Left renal cortex interstitium (tissue), 4 donors: ENCODE data around the gene RWDD3. TPM values are rescaled to one million over a fixed set of nuclear protein-coding genes. Genes with fewer than 3 reads are reported as not detected.
A peak's percentile ranks its signal among the peaks of the same experiment; 100 is the strongest.

Experiments
- DNase-seq, 4 donors: peaks; one replicate each; pipeline ENCODE4 v3.0.0-alpha.2; 2013; ENCODE audit warnings: low read depth in 4 of 4, low spot score in 2 of 4, missing footprints in 1 of 4
- polyA plus RNA-seq, 4 donors: library from polyadenylated mRNA; unstranded; fragments of 120-200 nt; gene quantifications; one replicate each; pipeline ENCODE4 v1.2.1, GENCODE V29; 2013; ENCODE audit not compliant: insufficient read length in 4 of 4

Gene RWDD3, protein sequence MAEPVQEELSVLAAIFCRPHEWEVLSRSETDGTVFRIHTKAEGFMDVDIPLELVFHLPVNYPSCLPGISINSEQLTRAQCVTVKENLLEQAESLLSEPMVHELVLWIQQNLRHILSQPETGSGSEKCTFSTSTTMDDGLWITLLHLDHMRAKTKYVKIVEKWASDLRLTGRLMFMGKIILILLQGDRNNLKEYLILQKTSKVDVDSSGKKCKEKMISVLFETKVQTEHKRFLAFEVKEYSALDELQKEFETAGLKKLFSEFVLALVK
- 10 to 100 TPM; 44.4 to 53.1 (median 49.9) TPM for polyA plus RNA-seq

DNA sequence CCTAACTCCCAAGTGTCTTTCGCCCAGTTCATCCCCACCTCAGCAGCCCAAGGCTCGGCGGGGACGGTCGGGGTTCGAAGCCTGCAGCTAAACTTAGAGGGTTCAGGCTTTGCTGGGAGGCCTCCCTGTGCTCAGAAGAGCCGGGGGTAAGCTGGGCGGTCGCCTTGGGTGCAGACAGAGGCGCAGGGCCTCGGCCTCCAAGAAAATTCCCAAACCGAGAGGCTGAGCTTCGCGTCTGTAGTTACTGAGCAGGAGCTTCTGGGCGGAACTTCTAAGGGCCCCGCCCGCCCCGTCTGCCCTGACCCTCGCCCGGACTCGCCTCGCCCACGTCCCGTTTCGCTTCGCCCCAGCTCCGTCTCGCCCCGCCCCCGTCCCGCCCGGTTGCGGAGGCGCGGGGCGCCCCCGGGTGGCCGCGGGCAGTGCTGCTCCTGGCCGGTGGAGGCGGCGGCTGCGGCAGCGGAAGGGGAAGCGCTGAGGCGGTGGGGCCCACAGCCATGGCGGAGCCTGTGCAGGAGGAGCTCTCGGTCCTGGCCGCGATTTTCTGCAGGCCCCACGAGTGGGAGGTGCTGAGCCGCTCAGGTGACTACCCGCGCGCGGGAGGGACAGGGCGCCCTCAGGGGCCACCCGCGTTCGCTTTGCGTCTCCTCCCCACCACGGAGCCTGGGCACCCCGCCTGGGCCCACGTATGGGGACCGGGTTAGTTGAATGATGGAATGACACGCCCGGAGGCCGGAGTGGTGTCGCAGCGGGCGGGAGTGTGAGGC, at the start of gene RWDD3:
Gene RWDD3 (plus strand): TSS at position 474 of the 764 bp plus-strand sequence. CDS start 21 bp downstream, at position 495.
- peak; percentile 81 to 87 (median 82) for DNase-seq

DNA sequence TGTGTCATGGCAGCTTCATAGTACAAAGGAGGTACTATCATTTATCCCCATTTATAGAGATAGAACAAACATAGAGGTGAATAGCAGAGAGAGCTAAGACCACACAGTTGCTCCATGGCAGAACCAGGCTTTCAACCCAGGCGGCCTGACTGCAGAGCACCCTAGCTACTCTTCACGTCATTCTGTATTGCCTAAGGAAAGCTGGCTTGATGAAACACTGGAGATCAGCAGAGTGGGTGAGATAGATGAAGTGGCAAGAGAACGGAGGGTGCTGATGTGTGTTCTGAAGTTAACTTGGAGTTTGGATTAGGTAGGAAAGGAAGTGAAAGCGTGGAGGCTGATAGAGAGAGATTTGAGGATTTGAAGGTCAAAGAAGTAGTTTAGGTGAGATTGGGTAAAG, 47.9 kb upstream of the RWDD3 start:
- no peak for DNase-seq

DNA sequence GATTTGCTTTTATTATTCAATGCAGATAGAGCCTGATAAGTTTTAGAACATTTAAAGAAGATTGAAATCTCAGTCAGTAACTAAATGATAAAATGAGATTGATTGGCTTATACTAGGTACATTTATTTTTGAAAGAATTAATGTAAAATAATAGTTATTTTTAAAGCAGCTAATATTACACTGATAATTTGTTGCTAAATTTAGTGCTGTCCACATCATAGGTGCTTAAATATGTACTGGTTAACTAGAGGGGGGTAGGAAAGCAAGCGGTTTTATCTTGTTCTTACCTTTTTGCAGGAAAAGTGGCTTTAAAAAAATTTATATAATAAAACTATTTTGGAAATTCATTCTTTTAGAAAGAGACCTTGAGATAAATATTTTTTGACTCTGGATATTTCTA, 40.4 kb upstream of the RWDD3 start:
- DNase-seq = no peak

DNA sequence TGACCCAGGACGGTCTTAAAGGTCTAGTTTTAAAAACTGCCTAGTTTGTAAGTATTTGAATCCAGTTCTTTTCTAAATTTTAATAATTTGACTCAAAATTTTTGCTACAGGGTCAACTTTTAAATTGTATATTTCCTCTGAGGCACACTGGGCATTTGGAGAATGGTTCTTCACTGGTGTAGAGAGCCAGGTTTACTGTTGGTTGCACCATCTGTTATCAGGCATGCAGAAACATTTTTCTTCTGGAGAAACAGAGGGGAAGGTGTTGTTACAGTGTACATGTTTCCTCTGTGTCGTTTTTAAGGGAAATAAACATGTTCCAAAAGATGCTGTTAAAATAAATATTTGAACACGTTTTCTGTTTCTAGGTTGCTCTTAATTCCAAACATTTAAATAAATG, 39.0 kb upstream of the RWDD3 start:
- no peak for DNase-seq

DNA sequence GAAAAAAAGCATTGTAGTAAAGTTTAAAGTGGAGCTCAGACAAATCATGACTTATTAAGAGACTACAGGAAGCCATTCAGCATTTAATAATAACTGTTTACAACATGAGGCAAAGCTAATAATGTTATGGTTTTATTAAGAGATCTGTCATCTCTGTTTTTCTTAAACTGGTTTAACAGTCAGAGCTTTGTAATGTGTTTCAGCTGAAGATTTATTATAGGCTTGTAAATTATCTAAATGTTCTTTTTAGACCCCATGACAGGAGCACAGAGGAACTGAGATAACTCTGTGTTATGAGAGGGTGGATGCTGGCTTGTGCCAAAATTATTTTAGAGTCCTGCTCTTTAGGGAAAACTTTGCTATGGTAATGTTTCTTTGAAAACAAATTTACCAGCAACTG, 38.0 kb upstream of the RWDD3 start:
- no peak for DNase-seq

DNA sequence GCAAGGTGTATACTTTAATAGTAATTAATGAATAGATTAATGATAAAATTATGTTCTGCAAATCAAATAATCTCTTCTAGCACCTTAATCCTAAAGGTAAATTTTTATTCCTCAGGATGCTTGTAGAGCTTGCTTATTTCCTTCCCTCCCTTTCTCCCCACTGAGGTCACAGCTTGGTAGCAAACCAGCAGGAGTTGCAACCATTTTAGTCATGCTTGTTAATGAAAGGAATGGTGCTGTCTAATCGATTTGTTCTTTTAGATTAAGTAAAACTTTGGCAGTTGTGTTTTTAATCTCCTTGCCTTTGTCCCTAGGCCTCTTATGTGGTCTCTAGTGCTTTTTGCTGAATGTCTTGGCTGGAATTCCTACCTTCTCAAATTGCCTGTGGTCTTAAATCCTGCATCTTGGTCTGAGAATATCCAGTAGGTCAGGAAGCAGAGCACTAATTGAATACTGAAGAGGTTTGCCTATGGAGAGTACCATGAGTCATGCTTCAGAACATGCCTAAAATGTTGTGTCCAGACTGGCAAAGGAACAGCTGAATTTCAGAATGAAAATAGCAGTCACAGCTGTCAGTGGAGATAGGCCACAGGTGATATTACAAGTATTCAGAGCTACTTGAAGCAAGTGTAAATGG, 36.3 kb upstream of the RWDD3 start:
- DNase-seq = no peak

DNA sequence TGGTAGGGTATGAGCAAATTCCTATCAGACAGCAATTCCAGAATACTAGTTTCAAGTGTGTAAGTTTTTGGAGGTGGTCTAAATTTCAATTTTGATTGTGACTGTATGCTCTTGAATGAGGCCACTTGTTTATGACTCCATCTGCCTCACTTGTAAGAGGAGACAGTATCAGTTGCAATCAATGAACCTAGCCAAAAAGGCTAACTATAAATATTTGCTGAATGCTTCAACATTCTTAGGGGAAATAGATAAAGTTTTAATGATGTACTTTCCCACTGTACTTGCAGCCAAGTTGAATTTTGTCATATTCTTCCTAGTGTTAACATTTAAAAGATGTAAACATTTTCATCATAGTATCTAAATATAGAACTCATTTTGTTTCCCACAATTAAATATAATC, 32.1 kb upstream of the RWDD3 start:
- DNase-seq = no peak

DNA sequence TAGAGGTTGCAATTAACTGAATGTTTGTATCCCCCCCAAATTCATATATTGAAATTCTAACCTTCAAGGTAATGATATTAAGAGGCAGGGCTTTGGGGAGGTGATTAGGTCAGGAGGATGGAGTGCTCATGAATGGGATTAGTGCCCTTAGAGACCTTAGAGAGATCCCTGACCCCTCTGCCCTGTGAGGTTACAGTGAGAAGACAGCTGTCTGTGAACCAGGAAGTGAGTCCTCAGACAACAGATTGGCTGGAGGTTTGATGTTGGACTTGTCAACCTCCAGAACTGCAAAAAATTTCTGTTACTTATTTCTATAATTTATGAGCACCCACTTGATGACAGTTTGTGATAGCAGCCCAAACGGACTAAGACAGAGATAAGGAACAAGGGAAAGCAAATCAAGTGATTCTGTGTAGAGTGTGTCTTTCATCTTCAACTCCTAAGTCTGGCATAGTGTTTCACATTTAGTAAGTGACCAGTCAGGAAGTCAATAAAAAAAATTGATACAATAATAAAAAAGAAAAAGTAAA, 30.0 kb upstream of the RWDD3 start:
- DNase-seq = no peak

DNA sequence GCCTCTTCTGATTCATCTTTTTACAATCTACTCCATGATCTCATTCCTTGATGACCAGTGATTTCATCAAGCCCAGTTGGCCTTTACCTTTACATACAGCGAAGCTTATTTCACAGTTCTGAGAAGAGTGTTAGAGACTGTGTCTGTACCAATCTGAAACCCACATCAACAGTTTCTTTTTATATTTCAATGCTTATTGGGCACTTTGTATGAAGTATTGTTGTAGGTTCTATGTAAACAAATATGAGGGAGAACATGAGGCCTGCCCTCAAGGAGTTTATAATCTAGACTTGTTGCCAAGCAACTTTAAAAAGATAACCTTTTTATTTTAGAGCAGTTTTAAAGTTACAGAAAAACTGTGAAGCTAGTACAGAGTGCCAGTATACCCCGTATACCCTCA, 27.5 kb upstream of the RWDD3 start:
- DNase-seq = no peak

DNA sequence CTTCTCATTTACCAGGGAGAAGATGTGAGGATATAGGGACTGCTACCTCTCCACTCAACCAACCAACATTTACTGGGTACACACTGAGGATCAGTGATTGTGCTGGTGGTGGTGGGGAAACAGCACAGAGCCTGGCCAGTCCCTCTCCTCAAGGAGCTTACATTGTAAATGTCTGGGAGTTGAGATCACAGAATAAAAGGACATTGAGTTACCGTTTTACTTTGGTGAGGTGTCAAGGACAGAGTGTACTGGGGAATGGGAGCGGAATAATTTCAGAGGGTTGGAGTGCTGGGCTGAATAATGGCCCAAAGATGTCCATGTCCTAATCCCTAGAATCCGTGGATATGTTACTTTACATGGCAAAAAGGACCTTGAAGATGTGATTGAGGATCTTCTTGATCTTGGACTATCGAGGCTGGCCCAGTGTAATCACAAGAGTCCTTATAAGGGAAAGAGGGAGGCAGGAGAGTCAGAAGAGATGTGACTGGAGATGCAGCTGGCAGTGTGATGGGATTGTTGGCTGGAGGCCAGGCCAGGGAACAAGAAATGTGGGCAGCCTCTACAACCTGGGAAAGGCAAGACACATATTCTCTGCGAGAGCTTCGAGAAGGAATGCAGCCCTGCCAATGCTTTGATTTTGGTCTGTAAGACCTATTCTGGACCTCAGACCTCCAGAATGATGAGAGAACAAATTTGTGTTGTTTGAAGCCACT, 26.6 kb upstream of the RWDD3 start:
- no peak for DNase-seq

DNA sequence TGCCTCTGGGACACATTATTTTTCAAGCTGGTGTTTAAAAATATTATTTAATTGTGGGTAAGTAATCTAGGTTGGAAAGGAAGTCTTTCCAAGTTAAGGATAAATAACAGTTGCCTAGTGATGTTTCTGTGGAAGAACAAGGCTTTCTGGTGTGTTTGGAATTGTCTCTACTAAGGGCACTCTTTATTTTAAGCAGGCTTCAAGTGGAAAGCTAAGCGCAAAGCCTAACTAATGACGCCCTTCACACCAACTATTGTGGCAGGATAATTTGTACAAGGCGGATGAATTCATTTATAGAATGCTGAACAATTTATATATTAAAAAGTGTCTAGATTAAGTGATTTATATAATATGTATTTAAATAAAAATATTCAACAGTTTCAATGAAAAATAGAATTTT, 25.1 kb upstream of the RWDD3 start:
- DNase-seq = no peak

DNA sequence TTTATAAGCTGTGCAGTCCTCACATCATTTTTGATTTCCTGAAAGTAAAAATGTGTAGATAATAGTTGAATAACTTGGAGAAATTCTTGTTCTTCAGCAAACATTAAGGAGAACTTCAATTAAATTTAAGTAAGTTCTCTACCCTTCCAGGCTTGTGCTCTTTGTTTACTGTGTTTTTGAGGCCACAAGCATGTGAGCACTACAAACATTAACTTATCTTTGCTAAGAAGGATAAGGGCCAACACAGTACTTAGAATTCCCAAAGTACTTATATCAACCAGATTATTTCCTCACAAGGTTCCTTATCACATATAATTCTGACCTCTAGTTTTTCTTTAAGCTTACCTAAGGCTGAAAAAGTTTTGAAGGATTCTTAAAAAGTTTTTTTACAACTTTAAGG, 24.7 kb upstream of the RWDD3 start:
- no peak for DNase-seq

DNA sequence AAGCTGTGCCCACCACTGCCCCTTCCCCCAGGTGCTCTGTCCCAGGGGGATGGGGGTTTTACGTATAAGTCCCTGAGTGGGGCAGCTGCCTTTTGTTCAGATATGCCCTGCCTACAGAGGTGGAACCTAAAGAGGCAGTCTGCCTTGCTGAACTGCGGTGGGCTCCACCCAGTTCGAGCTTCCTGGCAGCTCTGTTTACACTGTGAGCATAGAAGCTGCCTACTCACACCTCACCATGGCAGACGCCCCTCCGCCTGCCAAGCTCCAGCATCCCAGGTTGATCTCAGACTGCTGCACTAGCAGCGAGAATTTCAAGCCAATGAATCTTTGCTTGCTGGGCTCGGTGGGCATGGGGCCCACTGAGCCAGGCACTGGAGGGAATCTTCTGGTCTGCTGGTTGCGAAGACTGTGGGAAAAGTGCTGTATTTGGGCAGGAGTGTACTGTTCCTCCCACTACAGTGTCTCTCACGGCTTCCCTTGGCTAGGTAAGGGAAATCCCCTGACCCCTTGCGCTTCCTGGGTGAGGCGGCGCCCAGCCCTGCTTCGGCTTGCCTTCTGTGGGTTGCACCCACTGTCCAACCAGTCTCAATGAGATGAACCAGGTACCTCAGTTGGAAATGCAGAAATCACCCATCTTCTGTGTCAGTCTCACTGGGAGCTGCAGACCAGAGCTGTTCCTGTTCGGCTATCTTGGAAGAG, 17.6 kb upstream of the RWDD3 start:
- DNase-seq = no peak

DNA sequence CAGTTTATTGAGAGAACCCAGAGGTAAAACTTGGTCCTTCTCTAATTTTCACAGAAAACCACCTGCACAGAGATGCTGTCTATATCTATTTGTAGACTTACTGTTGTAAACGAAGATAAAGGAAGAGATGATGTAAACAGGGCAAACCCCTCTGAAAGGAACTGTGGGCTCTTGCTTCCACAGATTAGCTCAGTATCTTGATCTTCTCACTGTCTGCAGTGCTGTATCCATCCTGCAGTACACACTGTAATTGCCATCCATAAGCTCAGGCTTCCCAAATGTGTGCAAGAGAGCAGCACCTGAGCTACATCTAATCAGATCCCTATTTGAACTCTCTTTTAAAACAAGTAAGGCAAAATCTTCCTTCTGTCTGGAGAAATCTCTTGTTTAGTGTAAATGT, 16.6 kb upstream of the RWDD3 start:
- DNase-seq = no peak

DNA sequence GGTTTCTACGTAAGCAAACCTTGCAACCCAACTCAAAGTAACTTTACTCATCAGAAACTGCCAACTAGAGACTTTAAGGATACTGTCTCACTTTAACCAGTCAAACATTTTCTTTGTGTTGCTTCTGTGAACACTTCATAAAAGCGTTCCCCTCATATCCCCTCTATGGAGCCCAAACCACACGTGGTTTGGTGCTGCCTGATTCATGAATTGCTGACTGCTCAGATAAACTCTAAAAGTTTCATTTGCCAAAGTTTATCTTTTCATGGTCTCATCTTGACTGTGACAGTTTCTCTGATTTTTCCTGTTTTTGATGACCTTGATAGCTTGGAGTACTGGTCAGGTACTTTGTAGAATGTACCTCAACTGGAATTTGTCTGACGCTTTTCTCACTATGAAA, 14.6 kb upstream of the RWDD3 start:
- no peak for DNase-seq

DNA sequence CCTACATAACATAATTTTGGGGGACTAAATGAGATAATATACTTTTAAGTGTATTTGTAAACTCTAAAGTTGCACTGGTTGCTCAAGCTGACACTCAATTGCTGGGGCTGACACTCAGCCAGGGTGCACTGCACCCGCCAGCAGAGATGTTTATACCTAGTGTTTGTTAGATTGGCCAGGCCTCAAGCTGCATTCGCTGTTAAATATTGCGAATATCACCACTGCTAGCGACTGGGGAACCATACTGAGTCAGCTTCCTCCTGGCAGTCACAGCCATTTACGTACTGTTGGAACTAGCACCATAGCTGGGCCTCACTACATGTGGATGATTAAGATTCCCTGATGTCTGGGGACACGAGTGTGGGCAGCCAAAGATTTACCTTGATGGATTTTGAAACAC, 12.7 kb upstream of the RWDD3 start:
- no peak for DNase-seq

DNA sequence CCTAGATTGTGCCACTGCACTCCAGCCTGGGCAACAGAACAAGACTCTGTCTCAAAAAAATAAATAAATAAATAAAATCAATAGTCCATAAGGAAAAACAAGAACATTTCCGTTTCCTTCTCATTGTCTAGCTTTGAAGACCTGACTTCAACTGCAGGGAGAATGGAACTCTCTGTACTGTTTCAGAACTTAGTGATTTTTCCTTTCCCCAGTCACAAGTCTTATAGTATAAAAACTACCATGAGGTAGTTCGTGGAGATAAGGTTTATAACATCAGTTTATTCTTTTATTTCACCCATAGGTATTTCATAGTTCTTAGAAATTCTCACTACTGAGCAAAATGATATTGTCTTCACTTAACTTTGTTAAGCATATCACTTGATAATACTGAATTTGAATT, 11.4 kb upstream of the RWDD3 start:
- DNase-seq = no peak

DNA sequence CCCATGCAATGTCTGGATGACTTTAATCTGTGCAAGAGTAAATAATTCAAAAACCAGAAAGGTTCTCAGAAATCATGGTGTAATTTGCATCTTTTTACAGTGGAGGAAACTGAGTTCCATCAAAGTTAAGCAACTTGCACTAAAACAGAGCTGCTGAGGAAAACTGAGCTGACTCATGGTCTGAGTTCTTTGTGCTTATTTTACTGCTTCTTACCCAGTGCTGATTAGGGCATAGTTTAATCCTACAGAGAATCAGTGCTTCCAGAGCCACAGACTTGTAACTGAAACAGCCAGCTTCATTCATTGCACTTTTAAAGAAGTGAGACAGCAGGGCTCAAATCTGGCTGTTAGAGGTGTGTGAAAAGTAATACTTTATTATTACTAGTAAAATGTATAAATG, 10.9 kb upstream of the RWDD3 start:
- DNase-seq = no peak

DNA sequence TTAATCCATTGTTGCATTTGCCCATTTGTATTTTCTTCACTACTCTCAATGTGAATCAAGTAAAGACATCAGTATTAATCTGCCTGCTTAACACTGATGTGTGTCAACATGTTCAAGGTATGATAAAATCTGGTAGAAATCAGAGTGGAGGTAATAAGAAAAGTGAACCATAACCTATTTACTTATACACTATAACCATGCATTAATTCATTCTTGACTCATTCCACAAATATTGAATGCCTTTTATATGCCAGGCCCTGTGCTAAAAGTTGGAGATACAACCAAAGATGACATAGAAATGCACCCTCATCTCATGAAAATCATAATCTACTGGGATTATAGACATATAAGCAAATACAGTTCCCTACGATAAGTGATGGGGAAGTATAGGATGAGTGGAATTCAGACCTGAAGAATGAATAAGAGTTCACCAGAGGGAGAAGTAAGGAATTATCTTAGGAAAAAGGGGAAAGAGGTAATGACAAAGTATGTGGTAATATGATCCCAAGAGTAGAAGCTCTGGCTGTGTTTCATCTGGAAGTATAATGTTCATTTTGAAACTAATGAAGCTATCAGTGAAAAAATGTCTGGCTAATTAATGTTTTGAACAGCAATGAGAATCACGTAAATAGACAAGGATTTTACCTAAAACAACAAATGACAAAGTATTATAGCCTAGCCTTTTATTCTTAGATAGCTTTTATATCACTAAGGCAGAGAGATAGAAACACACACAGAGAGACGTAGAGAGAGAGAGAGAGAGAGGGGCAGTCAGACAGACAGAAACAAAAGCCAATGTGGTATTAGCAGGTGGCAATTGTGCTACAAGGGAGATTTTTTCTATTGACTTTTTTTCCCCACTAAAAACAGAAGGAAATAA, 7.0 kb upstream of the RWDD3 start:
- no peak for DNase-seq
